ENCODE measurements around the gene PTRH2.

Gene PTRH2

GRCh38 chr17:59716427-59716826 is 9.2 kb upstream of the PTRH2 start:
- no peak for DNase-seq

GRCh38 chr17:59714255-59714654 is 7.0 kb upstream of the PTRH2 start:
- DNase-seq = no peak

GRCh38 chr17:59712862-59713261 is 5.6 kb upstream of the PTRH2 start:
- no peak for DNase-seq

- DNase-seq = no peak
Measured at GRCh38 chr17:59711936-59712335, 4.7 kb upstream of the PTRH2 start.

- peak in 1 of 2 donors; percentile 2 for DNase-seq
Measured at GRCh38 chr17:59707971-59708430, 771 bp upstream of the PTRH2 start.

GRCh38 chr17:59702304-59702703 is 4.9 kb downstream of the PTRH2 start:
- DNase-seq = no peak

- no peak for DNase-seq
Measured at GRCh38 chr17:59699786-59700185, 7.4 kb downstream of the PTRH2 start.

GRCh38 chr17:59699218-59699617 is 8.0 kb downstream of the PTRH2 start:
- no peak for DNase-seq

- DNase-seq = no peak
Measured at GRCh38 chr17:59698143-59698542, 9.1 kb downstream of the PTRH2 start.

GRCh38 chr17:59696682-59697277 is 10.4 kb downstream of the PTRH2 start:
- no peak for DNase-seq

- DNase-seq = no peak
Measured at GRCh38 chr17:59695945-59696681, 11.1 kb downstream of the PTRH2 start.

- no peak for DNase-seq
Measured at GRCh38 chr17:59694344-59694743, 12.9 kb downstream of the PTRH2 start.

- no peak for DNase-seq
Measured at GRCh38 chr17:59693582-59693981, 13.6 kb downstream of the PTRH2 start.

- DNase-seq = no peak
Measured at GRCh38 chr17:59688496-59688895, 18.7 kb downstream of the PTRH2 start.

- no peak for DNase-seq
Measured at GRCh38 chr17:59688008-59688407, 19.2 kb downstream of the PTRH2 start.

GRCh38 chr17:59684967-59685366 is 22.3 kb downstream of the PTRH2 start:
- no peak for DNase-seq

- DNase-seq = no peak
Measured at GRCh38 chr17:59683283-59683682, 23.9 kb downstream of the PTRH2 start.

- no peak for DNase-seq
Measured at GRCh38 chr17:59680314-59680713, 26.9 kb downstream of the PTRH2 start.

- DNase-seq = no peak
Measured at GRCh38 chr17:59678918-59679317, 28.3 kb downstream of the PTRH2 start.

- no peak for DNase-seq
Measured at GRCh38 chr17:59676716-59677115, 30.5 kb downstream of the PTRH2 start.

- no peak for DNase-seq
Measured at GRCh38 chr17:59675231-59675630, 32.0 kb downstream of the PTRH2 start.

GRCh38 chr17:59671386-59671785 is 35.8 kb downstream of the PTRH2 start:
- no peak for DNase-seq

- no peak for DNase-seq
Measured at GRCh38 chr17:59669944-59670343, 37.3 kb downstream of the PTRH2 start.

- DNase-seq = no peak
Measured at GRCh38 chr17:59669411-59669810, 37.8 kb downstream of the PTRH2 start.

GRCh38 chr17:59668816-59669215 is 38.4 kb downstream of the PTRH2 start:
- DNase-seq = no peak
